ENCODE data around the gene RASSF3. TPM values are rescaled to one million over a fixed set of nuclear protein-coding genes. Genes with fewer than 3 reads are reported as not detected.
"Not testable (repeated sequence)": the region's sequence is repeated elsewhere in the genome, so short reads cannot be mapped to it uniquely, and the experiment has no call there.

Gene RASSF3
- total RNA-seq, 2 donors from 2014 or later: 52.0 to 54.5 TPM

DNA sequence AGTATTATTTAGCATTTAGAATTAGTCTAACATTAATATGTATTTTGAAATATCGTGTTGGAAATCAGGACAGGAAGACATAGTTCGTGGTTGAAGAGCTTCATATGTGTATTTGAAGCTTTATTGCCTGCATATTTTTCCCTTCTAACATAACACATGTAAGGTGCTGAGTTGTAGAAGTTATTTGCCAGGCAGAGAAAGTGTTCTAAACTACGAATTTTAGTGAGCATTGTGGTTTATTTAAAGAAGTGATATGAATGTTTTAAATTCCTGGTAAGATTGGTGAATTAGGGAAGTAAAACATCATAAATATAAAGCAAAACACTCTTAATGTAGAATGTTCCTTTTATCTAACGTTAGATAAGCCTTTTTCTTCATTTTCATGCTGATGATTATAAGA, 2.5 kb downstream of the RASSF3 start:
- H3K27ac ChIP-seq (ENCODE audit: low read depth, low read length): no peak overlapping the region
- H3K4me3 Mint-ChIP-seq: peak overlapping the region; percentile 92
- TF ChIP-seq, protein P1, sequence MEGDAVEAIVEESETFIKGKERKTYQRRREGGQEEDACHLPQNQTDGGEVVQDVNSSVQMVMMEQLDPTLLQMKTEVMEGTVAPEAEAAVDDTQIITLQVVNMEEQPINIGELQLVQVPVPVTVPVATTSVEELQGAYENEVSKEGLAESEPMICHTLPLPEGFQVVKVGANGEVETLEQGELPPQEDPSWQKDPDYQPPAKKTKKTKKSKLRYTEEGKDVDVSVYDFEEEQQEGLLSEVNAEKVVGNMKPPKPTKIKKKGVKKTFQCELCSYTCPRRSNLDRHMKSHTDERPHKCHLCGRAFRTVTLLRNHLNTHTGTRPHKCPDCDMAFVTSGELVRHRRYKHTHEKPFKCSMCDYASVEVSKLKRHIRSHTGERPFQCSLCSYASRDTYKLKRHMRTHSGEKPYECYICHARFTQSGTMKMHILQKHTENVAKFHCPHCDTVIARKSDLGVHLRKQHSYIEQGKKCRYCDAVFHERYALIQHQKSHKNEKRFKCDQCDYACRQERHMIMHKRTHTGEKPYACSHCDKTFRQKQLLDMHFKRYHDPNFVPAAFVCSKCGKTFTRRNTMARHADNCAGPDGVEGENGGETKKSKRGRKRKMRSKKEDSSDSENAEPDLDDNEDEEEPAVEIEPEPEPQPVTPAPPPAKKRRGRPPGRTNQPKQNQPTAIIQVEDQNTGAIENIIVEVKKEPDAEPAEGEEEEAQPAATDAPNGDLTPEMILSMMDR (conservative IDR thresholded peaks at IDR 0.05): no peak
- peaks cover 14% of the 10 kb centered on the region for H3K36me3 ChIP-seq (ENCODE audit: control insufficient read depth, insufficient read depth, low read length)
- H3K4me1 Mint-ChIP-seq: peaks cover 23% of the 10 kb centered on the region
- no peaks in the 10 kb centered on the region for H3K9me3 ChIP-seq (ENCODE audit: control insufficient read depth, low read length)
- H3K27ac Mint-ChIP-seq: no peak overlapping the region
- H3K4me1 ChIP-seq (ENCODE audit: control insufficient read depth, insufficient read depth, low read length): no peaks in the 10 kb centered on the region
- WGBS, 2 experiments (ENCODE audit: insufficient coverage in 1 of 2, insufficient read length in 1 of 2): 100% methylated on average over 2 of the region's 4 CpGs; no CpG with 5 or more reads in 1 of the 2 experiments
- H3K27me3 ChIP-seq (ENCODE audit: control insufficient read depth, insufficient read depth, low read length, poor library complexity, severe bottlenecking): no peaks in the 10 kb centered on the region
- DNase-seq: no peak
- no peak overlapping the region for H3K4me3 ChIP-seq (ENCODE audit: low read length)
- H3K27me3 Mint-ChIP-seq (ENCODE audit: insufficient read depth): no peaks in the 10 kb centered on the region
- H3K9me3 Mint-ChIP-seq: no peaks in the 10 kb centered on the region
- H3K36me3 Mint-ChIP-seq (ENCODE audit: low read depth): peaks cover 36% of the 10 kb centered on the region
- H3K9ac ChIP-seq (ENCODE audit: extremely low read depth, low read length, poor library complexity, severe bottlenecking): no peak overlapping the region

- peak; percentile 16 for DNase-seq
- H3K4me3 Mint-ChIP-seq; H3K4me3 ChIP-seq (ENCODE audit: low read length); H3K27me3 Mint-ChIP-seq (ENCODE audit: insufficient read depth); H3K27ac Mint-ChIP-seq; H3K9me3 Mint-ChIP-seq; H3K27me3 ChIP-seq (ENCODE audit: control insufficient read depth, insufficient read depth, low read length, poor library complexity, severe bottlenecking); H3K9ac ChIP-seq (ENCODE audit: extremely low read depth, low read length, poor library complexity, severe bottlenecking); H3K9me3 ChIP-seq (ENCODE audit: control insufficient read depth, low read length); H3K27ac ChIP-seq (ENCODE audit: low read depth, low read length); H3K4me1 ChIP-seq (ENCODE audit: control insufficient read depth, insufficient read depth, low read length): not testable (repeated sequence)
- peaks cover 14% of the 10 kb centered on the region for H3K36me3 ChIP-seq (ENCODE audit: control insufficient read depth, insufficient read depth, low read length)
- Mint-ChIP-seq H3K4me1 (peaks cover 19% of the 10 kb centered on the region), H3K36me3 (ENCODE audit: low read depth) (peaks cover 38% of the 10 kb centered on the region)
- WGBS, 2 experiments (ENCODE audit: insufficient coverage in 1 of 2, insufficient read length in 1 of 2): 93 to 97% methylated on average over 18 to 19 of the region's 19 CpGs
These were observed 3.6 kb downstream of the RASSF3 start for GRCh38 chr12:64613775-64614398.

DNA sequence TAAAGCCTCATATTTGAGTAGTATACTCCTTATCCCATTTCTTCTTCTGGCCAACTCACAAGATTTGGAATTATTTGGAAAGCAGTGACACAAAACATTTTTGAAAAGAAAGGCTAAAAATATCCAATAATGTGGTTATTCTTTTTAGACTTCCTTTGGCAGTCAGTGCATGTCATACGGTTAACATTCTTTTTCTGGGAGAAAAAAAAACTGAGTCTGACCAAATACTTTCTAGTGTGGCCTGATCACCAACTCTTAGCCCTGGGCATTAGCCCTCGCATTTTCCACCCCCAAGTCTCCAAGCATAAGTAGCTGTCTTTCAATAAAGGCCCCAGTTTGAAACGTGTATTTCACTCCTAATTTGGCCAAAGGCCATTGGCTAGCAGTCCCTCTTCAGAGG, 5.9 kb downstream of the RASSF3 start:
- Mint-ChIP-seq H3K4me1 (peaks cover 17% of the 10 kb centered on the region), H3K27me3 (ENCODE audit: insufficient read depth) (no peaks in the 10 kb centered on the region), H3K27ac (no peak overlapping the region), H3K4me3 (no peak overlapping the region), H3K36me3 (ENCODE audit: low read depth) (peaks cover 45% of the 10 kb centered on the region), H3K9me3 (no peaks in the 10 kb centered on the region)
- Histone ChIP-seq H3K9ac (ENCODE audit: extremely low read depth, low read length, poor library complexity, severe bottlenecking) (no peak overlapping the region), H3K4me1 (ENCODE audit: control insufficient read depth, insufficient read depth, low read length) (no peaks in the 10 kb centered on the region), H3K9me3 (ENCODE audit: control insufficient read depth, low read length) (no peaks in the 10 kb centered on the region), H3K4me3 (ENCODE audit: low read length) (no peak overlapping the region), H3K27ac (ENCODE audit: low read depth, low read length) (no peak overlapping the region), H3K36me3 (ENCODE audit: control insufficient read depth, insufficient read depth, low read length) (peaks cover 17% of the 10 kb centered on the region), H3K27me3 (ENCODE audit: control insufficient read depth, insufficient read depth, low read length, poor library complexity, severe bottlenecking) (no peaks in the 10 kb centered on the region)
- TF ChIP-seq, protein P1 (conservative IDR thresholded peaks at IDR 0.05): no peak
- DNase-seq: no peak
- WGBS, 2 experiments (ENCODE audit: insufficient coverage in 1 of 2, insufficient read length in 1 of 2): 35 to 67% methylated on average over 2 to 3 of the region's 3 CpGs

Data from endodermal cell (in vitro differentiated cells).